Measurements from ENCODE around the gene POLD4. TPM values are rescaled to one million over a fixed set of nuclear protein-coding genes. Genes with fewer than 3 reads are reported as not detected.

POLD4 gene
- total RNA-seq, 1 experiment from 2014 or later = 44.2 TPM

GRCh38 chr11:67344264-67344663 lies 9.1 kb downstream of the POLD4 start:
- CTCF ChIA-PET = interaction anchor here (2.9 to 4.2 kb wide), 2 partner anchors 10 to 37 kb away, joined by 23 to 50 read pairs; partner anchors contain the start of gene POLD4
- Histone ChIP-seq H3K4me3 (replicated peaks in 1 of 2; ENCODE audit: low read depth in 1 of 2, low read length in 2 of 2) (no peak overlapping the region), H2AFZ (ENCODE audit: low read depth, low read length, poor library complexity, severe bottlenecking) (no peak overlapping the region), H4K20me1 (ENCODE audit: insufficient read depth) (no peaks in the 10 kb centered on the region), H3K9me2 (ENCODE audit: insufficient read depth) (no peaks in the 10 kb centered on the region), H3K4me2 (ENCODE audit: low read length) (no peak overlapping the region), H3K9me3 (ENCODE audit: control insufficient read depth in 1 of 2, insufficient read depth in 1 of 2, low read depth in 1 of 2, low read length in 2 of 2) (no peaks in the 10 kb centered on the region), H3K4me1 (ENCODE audit: control insufficient read depth in 1 of 2, insufficient read depth in 2 of 2, low read length in 2 of 2) (peaks cover 11 to 41% of the 10 kb centered on the region in 2 experiments), H3K27me3 (ENCODE audit: insufficient read depth, low read length) (no peaks in the 10 kb centered on the region), H3K27ac (ENCODE audit: low read depth, low read length) (no peak overlapping the region), H3K9ac (ENCODE audit: low read length) (no peak overlapping the region), H3K79me2 (ENCODE audit: insufficient read depth, low read length) (no peaks in the 10 kb centered on the region), H3K36me3 (ENCODE audit: control insufficient read depth in 1 of 2, insufficient read depth in 2 of 2, low read length in 2 of 2) (no peaks in the 10 kb centered on the region)
- intact Hi-C loops (cut with micrococcal nuclease) = no loop called here
- DNase-seq (ENCODE audit: low read depth, low spot score) = no peak
- no TSS peak for BruUV-seq (replicated peaks)
- TF ChIP-seq ZBTB33 (IDR thresholded peaks at IDR 0.05; ENCODE audit: extremely low read depth, insufficient replicate concordance, low read length) (no peak), SP1 (IDR thresholded peaks at IDR 0.05; ENCODE audit: low read depth) (no peak), EGR1 (IDR thresholded peaks at IDR 0.05; ENCODE audit: low read depth) (no peak), POLR2A (IDR thresholded peaks at IDR 0.05; ENCODE audit: borderline replicate concordance, extremely low read depth, insufficient read depth, insufficient read length) (no peak), SRF (IDR thresholded peaks at IDR 0.05; ENCODE audit: low read depth) (no peak), REST (IDR thresholded peaks at IDR 0.05; ENCODE audit: low read depth) (no peak), POLR2AphosphoS5 (IDR thresholded peaks at IDR 0.05; ENCODE audit: low read depth, low read length) (no peak), YY1 (IDR thresholded peaks at IDR 0.05; ENCODE audit: extremely low read depth, insufficient replicate concordance, low read depth, low read length) (no peak), EZH2phosphoT487 (IDR thresholded peaks at IDR 0.05; ENCODE audit: borderline replicate concordance) (no peak), EZH2 (IDR thresholded peaks at IDR 0.05) (no peak), FOSL1 (IDR thresholded peaks at IDR 0.05; ENCODE audit: low read depth) (no peak), ATF3 (IDR thresholded peaks at IDR 0.05) (no peak), ELF1 (IDR thresholded peaks at IDR 0.05; ENCODE audit: borderline replicate concordance, low read depth) (no peak), ZFX (IDR thresholded peaks at IDR 0.05) (no peak), RAD21 (IDR thresholded peaks at IDR 0.05; ENCODE audit: low read depth) (no peak)
- RAD21 ChIA-PET (ENCODE audit: low non-redundant PET in 1 of 2, low total read pairs in 2 of 2, uncharacterized antibody in 2 of 2, unreplicated experiment in 2 of 2) = no interaction called here
- POLR2A ChIA-PET = interaction anchor here (0.7 to 1.9 kb wide), 2 partner anchors 10 to 464 kb away, joined by 3 to 10 read pairs; partner anchors contain the start of gene POLD4
- no peak for ATAC-seq
